Kidney (tissue), 14 donors: Measurements from ENCODE around the gene TNS3. TPM values are rescaled to one million over a fixed set of nuclear protein-coding genes. Genes with fewer than 3 reads are reported as not detected.

Experiments used
- DNase-seq, 5 donors: peaks; one replicate each; pipeline ENCODE4 v3.0.0-alpha.2; 2013 to 2020
- FAIRE-seq: peaks from 2 replicates; lab custom pipeline; 2012; peaks lifted over from hg19 to GRCh38; lab: Jason Lieb, UNC
- H3K27ac ChIP-seq, 2 donors: one replicate each; pipeline ENCODE4 v1.7.0; 2013; ENCODE audit warnings: low read depth in 2 of 2, low read length in 2 of 2, inconsistent platforms in 1 of 2
- H3K27me3 ChIP-seq: one replicate; pipeline ENCODE4 v1.7.1; 2013; ENCODE audit warnings: low read length, inconsistent platforms; ENCODE audit not compliant: control insufficient read depth, insufficient read depth
- H3K36me3 ChIP-seq, 3 donors: one replicate each; pipeline versions ENCODE4 v1.7.0 to v1.7.1; 2013; ENCODE audit warnings: low read length in 3 of 3, control low read depth in 1 of 3, inconsistent platforms in 1 of 3; ENCODE audit not compliant: insufficient read depth in 3 of 3, control insufficient read depth in 2 of 3
- H3K4me1 ChIP-seq, 3 donors: one replicate each; pipeline versions ENCODE4 v1.7.0 to v1.7.1; 2013; ENCODE audit warnings: low read length in 3 of 3, inconsistent platforms in 1 of 3, low read depth in 1 of 3; ENCODE audit not compliant: control insufficient read depth in 2 of 3, insufficient read depth in 2 of 3
- H3K4me3 ChIP-seq, 3 donors: one replicate each; pipeline versions ENCODE4 v1.7.0 to v1.8.1; 2013; ENCODE audit warnings: low read length in 3 of 3, control low read depth in 1 of 3, inconsistent platforms in 1 of 3
- H3K9ac ChIP-seq, 3 donors: one replicate each; pipeline versions ENCODE4 v1.7.0 to v1.7.1; 2013; ENCODE audit warnings: low read length in 3 of 3, control low read depth in 1 of 3, inconsistent platforms in 1 of 3
- H3K9me3 ChIP-seq, 3 donors: one replicate each; pipeline versions ENCODE4 v1.7.0 to v1.7.1; 2013; ENCODE audit warnings: low read length in 3 of 3, control low read depth in 1 of 3, inconsistent platforms in 1 of 3; ENCODE audit not compliant: control insufficient read depth in 2 of 3, insufficient read depth in 1 of 3
- CTCF ChIP-seq: IDR thresholded peaks from 3 replicates; pipeline ENCODE4 v1.5.1; 2012; ENCODE audit warnings: mild to moderate bottlenecking, moderate library complexity, borderline replicate concordance; ENCODE audit not compliant: insufficient read depth; ENCODE audit errors: extremely low read depth
- intact Hi-C: fragments of 100-400 bp; cut with DNase I; formaldehyde crosslinking; loops from one replicate; pipeline ENCODE4 v1.11.1; 2022
- polyA plus RNA-seq: library from polyadenylated mRNA; stranded (reverse); fragments of 350-450 nt; fragmentation: Illumina TruSeq; extraction: RNeasy Lipid Tissue Mini Kit (QIAGEN cat#74804); gene quantifications from one replicate; pipeline ENCODE4 v1.2.3, GENCODE V29; 2014; ENCODE audit warnings: low read depth, low replicate concordance; ENCODE audit not compliant: insufficient read depth
- total RNA-seq: library from RNA; stranded (reverse); fragmentation: NEBNext Ultra II Directional; extraction: Animal tissue kit (Norgen Biotek cat#: 25700); gene quantifications from one replicate; pipeline ENCODE4 v1.2.1, GENCODE V29; 2021
- donor health status: control.
- donor health status: control.
- donor health status: control.
- donor health status: control.
- donor health status: control.
- donor health status: DM: yes; HTN: yes; CAD: no.
- donor health status: Normal renal cell carcinoma (clear cell type).

The TNS3 gene
- total and polyA plus RNA-seq, 2 donors from 2014 or later: 38.4 to 198 TPM

GRCh38 chr7:47378728-47379395 is 203.0 kb downstream of the TNS3 start:
- intact Hi-C loops: no loop called here
- Histone ChIP-seq H3K4me1 (peaks cover 0 to 32% (median 28%) of the 10 kb centered on the region in 3 donors), H3K9ac (no peak overlapping the region), H3K4me3 (no peak overlapping the region), H3K27ac (no peak overlapping the region), H3K36me3 (peaks cover 0 to 13% (median 4%) of the 10 kb centered on the region in 3 donors), H3K27me3 (no peaks in the 10 kb centered on the region), H3K9me3 (no peaks in the 10 kb centered on the region)
- no peak for TF ChIP-seq CTCF
- no peak for FAIRE-seq
- no peak for DNase-seq

GRCh38 chr7:47377741-47378140 is 204.2 kb downstream of the TNS3 start:
- H3K27ac ChIP-seq: no peak overlapping the region
- H3K4me3 ChIP-seq: no peak overlapping the region
- DNase-seq (no peak), FAIRE-seq (no peak)
- TF ChIP-seq CTCF: no peak
- no peaks in the 10 kb centered on the region for H3K9me3 ChIP-seq
- peaks cover 0 to 6% (median 4%) of the 10 kb centered on the region in 3 donors for H3K36me3 ChIP-seq
- H3K4me1 ChIP-seq: peaks cover 0 to 33% (median 30%) of the 10 kb centered on the region in 3 donors
- no peaks in the 10 kb centered on the region for H3K27me3 ChIP-seq
- intact Hi-C loops: no loop called here
- no peak overlapping the region for H3K9ac ChIP-seq

- FAIRE-seq (no peak), DNase-seq (no peak)
- H3K27ac ChIP-seq: no peak overlapping the region
- no peak overlapping the region for H3K9ac ChIP-seq
- no peak overlapping the region for H3K4me3 ChIP-seq
- no peak for TF ChIP-seq CTCF
- H3K4me1 ChIP-seq: peaks cover 6 to 40% (median 30%) of the 10 kb centered on the region in 3 donors
- H3K9me3 ChIP-seq: no peaks in the 10 kb centered on the region
- H3K36me3 ChIP-seq: peaks cover 0 to 6% (median 4%) of the 10 kb centered on the region in 3 donors
- H3K27me3 ChIP-seq: no peaks in the 10 kb centered on the region
- intact Hi-C loops: no loop called here
Measured at GRCh38 chr7:47376991-47377616, 204.8 kb downstream of the TNS3 start.
